Renal cortex interstitium (tissue), 11 donors: Measurements from ENCODE around the gene OR2T6. TPM values are rescaled to one million over a fixed set of nuclear protein-coding genes. Genes with fewer than 3 reads are reported as not detected.
"Not testable (repeated sequence)": the region's sequence is repeated elsewhere in the genome, so short reads cannot be mapped to it uniquely, and the experiment has no call there.

Source experiments
- DNase-seq, 11 donors: peaks; one replicate each; pipeline ENCODE4 v3.0.0-alpha.2; 2013; ENCODE audit warnings: low read depth in 9 of 11, low spot score in 4 of 11; ENCODE audit errors: extremely low read depth in 1 of 11
- polyA plus RNA-seq, 3 donors: library from polyadenylated mRNA; unstranded; fragments of 120-200 nt; gene quantifications; one replicate each; pipeline ENCODE4 v1.2.1, GENCODE V29; 2013; ENCODE audit not compliant: insufficient read length in 3 of 3

The OR2T6 gene
- polyA plus RNA-seq, 3 donors, result 0.06 TPM; not detected in 2

DNA sequence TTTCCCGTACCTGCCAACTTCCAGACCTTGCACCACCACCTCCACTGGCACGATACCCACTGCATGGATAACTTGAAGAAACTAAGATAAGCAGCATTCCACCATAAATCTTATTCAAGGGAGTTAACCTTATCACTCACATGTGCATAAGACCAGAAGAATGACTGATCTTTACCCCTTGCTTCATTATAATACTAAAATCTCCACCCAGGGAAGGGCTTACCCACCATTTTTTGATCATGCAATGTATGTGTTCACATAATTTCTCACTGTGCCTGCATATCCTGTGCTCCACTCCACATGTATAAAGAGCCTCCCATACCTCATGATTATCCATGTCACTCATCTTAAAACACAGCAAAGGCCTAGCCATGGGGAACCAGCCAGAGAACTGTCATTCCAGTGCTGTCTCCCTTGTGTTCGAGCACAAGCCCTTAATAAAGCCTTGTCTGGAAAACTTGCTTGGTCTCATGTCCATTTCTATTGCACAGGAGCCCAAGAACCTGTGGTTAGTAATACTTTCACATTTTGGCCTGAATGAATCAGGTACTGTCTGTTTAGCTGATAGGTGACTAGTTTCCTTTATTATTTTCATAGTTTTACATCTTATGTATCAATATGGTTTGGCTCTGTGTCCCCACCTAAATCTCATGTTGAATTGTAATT lies 52.1 kb downstream of the OR2T6 start:
- DNase-seq, result not testable (repeated sequence)

DNA sequence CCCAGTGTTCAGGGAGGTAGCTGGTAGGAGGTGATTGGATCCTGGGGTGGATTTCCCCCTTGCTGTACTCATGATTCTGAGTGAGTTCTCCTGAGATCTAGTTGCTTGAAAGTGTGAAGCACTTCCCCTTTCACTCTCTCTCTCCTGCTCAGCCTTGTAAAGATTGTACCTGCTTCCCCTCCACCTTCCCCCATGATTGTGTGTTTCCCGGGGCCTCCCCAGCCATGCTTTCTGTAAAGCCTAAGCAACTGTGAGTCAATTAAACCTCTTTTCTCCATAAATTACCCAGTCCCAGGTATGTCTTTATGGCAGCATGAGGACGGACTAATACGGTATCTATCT lies 52.6 kb downstream of the OR2T6 start:
- not testable (repeated sequence) for DNase-seq

- not testable (repeated sequence) for DNase-seq
Observed at GRCh38 chr1:248431683-248432082, 56.1 kb downstream of the OR2T6 start.

DNA sequence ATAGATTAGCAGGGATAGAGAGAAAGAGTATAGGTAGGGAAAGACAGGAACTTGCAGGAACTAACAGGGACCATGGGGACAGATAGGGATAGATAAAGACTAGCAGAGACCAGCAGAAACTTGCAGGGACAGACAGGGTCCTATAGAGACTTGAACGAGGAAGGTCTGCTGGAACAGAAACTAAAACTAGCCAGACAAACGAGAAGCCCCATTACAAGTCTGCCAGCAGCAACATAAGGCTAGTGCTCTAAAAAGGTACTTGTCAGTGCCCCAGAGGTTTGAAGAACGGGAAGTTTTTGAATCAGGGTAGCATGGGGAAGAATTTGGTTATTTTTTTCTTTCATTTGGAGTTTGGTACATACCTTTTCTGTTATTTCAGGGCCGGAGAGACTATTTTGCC lies 56.7 kb downstream of the OR2T6 start:
- DNase-seq, result not testable (repeated sequence)

GRCh38 chr1:248433811-248434415 lies 58.4 kb downstream of the OR2T6 start:
- not testable (repeated sequence) for DNase-seq

GRCh38 chr1:248434913-248435312 lies 59.4 kb downstream of the OR2T6 start:
- not testable (repeated sequence) for DNase-seq

DNA sequence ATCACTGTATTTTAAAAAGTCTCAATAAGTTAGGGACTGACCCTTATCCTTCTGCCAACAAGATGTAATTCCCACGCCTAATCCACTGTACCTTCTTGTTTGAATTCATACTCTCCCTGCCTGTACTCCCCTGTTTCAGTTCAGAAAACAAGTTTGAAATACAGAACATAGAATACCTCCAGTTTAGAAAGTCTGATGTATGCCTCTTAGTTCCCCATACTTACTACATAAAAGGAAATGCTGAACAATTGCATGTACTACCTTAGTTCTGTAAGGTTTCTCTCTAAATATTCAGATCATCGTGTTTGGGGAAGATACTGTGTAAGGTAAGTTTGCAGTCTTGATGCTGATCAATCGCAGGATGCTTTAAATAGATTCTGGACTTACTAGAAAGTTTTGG lies 60.8 kb downstream of the OR2T6 start:
- DNase-seq, result not testable (repeated sequence)

DNA sequence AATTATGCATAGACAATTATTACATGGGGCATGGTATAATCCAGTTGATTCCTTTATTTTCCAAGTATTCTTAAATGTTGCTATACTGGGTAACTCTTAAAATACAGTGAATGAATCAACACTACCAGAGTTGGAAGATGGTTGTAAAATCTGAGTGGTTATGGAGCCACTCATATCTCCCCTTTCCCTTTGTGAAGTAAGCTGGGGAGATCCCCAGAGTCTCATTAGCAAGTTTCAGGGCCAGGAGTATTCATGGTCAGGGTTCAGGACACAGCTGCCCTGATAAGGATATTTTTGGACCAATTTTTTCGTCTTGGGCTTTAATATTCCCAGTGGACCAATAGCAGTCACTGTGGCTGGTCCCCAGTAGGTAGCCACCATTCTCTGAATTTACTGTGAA lies 63.1 kb downstream of the OR2T6 start:
- not testable (repeated sequence) for DNase-seq

DNA sequence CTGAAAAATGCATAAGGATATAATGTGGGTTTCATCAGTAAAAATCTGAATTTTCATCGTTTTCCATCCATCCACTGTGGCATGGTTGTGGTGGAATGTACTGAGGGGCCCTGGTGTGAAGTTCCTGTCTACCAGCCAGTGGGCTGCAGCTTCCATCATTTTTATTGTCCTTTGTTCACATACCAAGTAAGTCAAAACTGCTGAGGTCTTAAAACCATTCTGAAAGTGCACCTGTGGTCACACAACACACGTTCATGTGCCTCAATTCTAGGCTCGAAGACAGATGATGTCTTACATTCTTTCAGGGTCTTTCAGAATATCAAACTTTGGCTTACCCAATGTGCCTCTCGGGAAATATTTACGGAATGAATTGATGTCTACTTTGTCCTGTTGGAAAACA lies 63.7 kb downstream of the OR2T6 start:
- DNase-seq, result not testable (repeated sequence)

Other genes starting within 250 kb of the OR2T6 start
- not detected for gene OR2M5, start 230.6 kb upstream of the OR2T6 start, polyA plus RNA-seq
- gene OR2M2, start 200.9 kb upstream of the OR2T6 start, polyA plus RNA-seq, result not detected
- under 1 TPM in 2 of 3 donors, not detected in 1; 0.04 to 0.06 TPM for gene OR2M3, start 178.5 kb upstream of the OR2T6 start, polyA plus RNA-seq
- gene OR2M4, start 144.3 kb upstream of the OR2T6 start, polyA plus RNA-seq, result under 1 TPM in 2 of 3 donors, not detected in 1; 0.03 to 0.08 TPM
- not detected for gene OR2T33, start 97.8 kb upstream of the OR2T6 start, polyA plus RNA-seq
- under 1 TPM in 2 of 3 donors, not detected in 1; 0.03 to 0.05 TPM for gene OR2T12, start 72.3 kb upstream of the OR2T6 start, polyA plus RNA-seq
- gene OR2M7, start 51.2 kb upstream of the OR2T6 start, polyA plus RNA-seq, result not detected
- not detected for gene OR14C36, start 27.0 kb upstream of the OR2T6 start, polyA plus RNA-seq
- not detected for gene OR2T4, start 14.1 kb upstream of the OR2T6 start, polyA plus RNA-seq
- gene OR2T1, start 27.3 kb downstream of the OR2T6 start, polyA plus RNA-seq, result not detected
- under 1 TPM in 1 of 3 donors, not detected in 2; 0.06 TPM for gene OR2T2, start 69.9 kb downstream of the OR2T6 start, polyA plus RNA-seq
- not detected for gene OR2T3, start 97.6 kb downstream of the OR2T6 start, polyA plus RNA-seq
- gene OR2T5, start 112.8 kb downstream of the OR2T6 start, polyA plus RNA-seq, result under 1 TPM in 1 of 3 donors, not detected in 2; 0.12 TPM
- under 1 TPM in 1 of 3 donors, not detected in 2; 0.11 TPM for gene OR2G6, start 132.3 kb downstream of the OR2T6 start, polyA plus RNA-seq
- not detected for gene OR2T29, start 187.0 kb downstream of the OR2T6 start, polyA plus RNA-seq
- gene OR2T34, start 199.0 kb downstream of the OR2T6 start, polyA plus RNA-seq, result not detected
- under 1 TPM in 1 of 3 donors, not detected in 2; 0.33 TPM for gene OR2T10, start 222.0 kb downstream of the OR2T6 start, polyA plus RNA-seq